ENCODE measurements around the gene PTPRQ. TPM values are rescaled to one million over a fixed set of nuclear protein-coding genes. Genes with fewer than 3 reads are reported as not detected.

The PTPRQ gene
- total and polyA plus RNA-seq, 2 of the 8 experiments (the other 6 are each of a cell fraction or from before 2014, with no cell fraction given): not detected

DNA sequence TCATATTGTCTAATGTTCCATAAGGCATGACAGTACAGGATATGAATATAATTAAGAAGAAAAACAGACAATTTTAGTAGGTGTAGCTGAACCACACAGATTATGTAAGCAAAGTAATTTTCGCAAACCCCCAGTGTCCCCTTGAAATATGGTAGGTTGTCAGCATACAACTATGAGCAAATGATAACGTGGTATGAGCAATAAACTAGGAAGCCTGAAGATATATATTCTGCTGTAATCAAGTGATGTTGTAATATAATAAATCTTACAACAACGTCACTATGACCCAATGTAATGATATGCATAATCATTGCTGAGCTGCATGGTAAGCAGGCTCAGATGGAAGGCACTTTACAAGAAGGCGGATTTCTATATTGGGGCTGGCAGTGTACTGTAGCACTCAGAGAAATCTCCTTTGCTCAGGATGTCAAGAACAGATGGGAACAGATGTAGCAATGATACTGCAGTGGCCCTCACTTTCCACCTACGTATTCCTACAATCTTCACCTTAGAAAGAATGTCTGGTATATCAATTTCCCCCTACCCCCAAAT lies 215.6 kb downstream of the PTPRQ start (continued):
- TF ChIP-seq CHD2 (IDR thresholded peaks at IDR 0.05; ENCODE audit: low read length): no peak
- no peak for TF ChIP-seq MAX (IDR thresholded peaks at IDR 0.05)
- TF ChIP-seq ASH2L (IDR thresholded peaks at IDR 0.05; ENCODE audit: low read length): no peak
- TF ChIP-seq SIX5 (IDR thresholded peaks at IDR 0.05; ENCODE audit: low read depth, low read length): no peak
- TF ChIP-seq, protein P1, sequence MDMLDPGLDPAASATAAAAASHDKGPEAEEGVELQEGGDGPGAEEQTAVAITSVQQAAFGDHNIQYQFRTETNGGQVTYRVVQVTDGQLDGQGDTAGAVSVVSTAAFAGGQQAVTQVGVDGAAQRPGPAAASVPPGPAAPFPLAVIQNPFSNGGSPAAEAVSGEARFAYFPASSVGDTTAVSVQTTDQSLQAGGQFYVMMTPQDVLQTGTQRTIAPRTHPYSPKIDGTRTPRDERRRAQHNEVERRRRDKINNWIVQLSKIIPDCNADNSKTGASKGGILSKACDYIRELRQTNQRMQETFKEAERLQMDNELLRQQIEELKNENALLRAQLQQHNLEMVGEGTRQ (IDR thresholded peaks at IDR 0.05; ENCODE audit: low read length): no peak
- no peak for TF ChIP-seq HDAC6 (IDR thresholded peaks at IDR 0.05; ENCODE audit: low read depth, low read length)
- no peak for TF ChIP-seq KDM1A (IDR thresholded peaks at IDR 0.05; ENCODE audit: borderline replicate concordance, low read length)
- TF ChIP-seq TCF12 (IDR thresholded peaks at IDR 0.05; ENCODE audit: low read depth, low read length): no peak
- TF ChIP-seq SP4 (IDR thresholded peaks at IDR 0.05; ENCODE audit: low read length): no peak

Measured in H1 (cell line).